A673 (cell line): Measurements from ENCODE around the gene ACSL5. TPM values are rescaled to one million over a fixed set of nuclear protein-coding genes. Genes with fewer than 3 reads are reported as not detected.

ENCODE experiments used
- BruUV-seq: library from RNA; stranded (reverse); fragments of 400-500 nt; replicated peaks from 2 replicates; lab custom pipeline; 2021; lab: Mats Ljungman, UMichigan
- CTCF ChIA-PET: fragments of 300-600 bp; sonication (Branson Sonifier 250); formaldehyde crosslinking; loops from one replicate; lab custom pipeline; 2022; ENCODE audit warnings: antibody characterized with exemption; lab: Charles Lee
- POLR2A ChIA-PET: fragments of 300-600 bp; sonication (Branson Sonifier 250); formaldehyde crosslinking; loops from one replicate; lab custom pipeline; 2022; ENCODE audit warnings: antibody characterized with exemption; ENCODE audit not compliant: low non-redundant PET; lab: Charles Lee
- DNase-seq: peaks from one replicate; pipeline ENCODE4 v3.0.0-alpha.2; 2015; ENCODE audit warnings: low spot score
- H3K27ac ChIP-seq: fragments of 200-600 bp; sonication (generic); 2 replicates; pipeline ENCODE4 v1.5.1; 2016; ENCODE audit warnings: mixed run types, low read depth, mild to moderate bottlenecking, mixed read lengths, antibody characterized with exemption, low read length; ENCODE audit not compliant: poor library complexity, severe bottlenecking
- H3K27me3 ChIP-seq: fragments of 200-600 bp; sonication (generic); replicated peaks from 2 replicates; pipeline ENCODE4 v1.6.1; 2017; ENCODE audit warnings: mixed run types, low read depth, mild to moderate bottlenecking, mixed read lengths, antibody characterized with exemption, low read length; ENCODE audit not compliant: insufficient read depth, poor library complexity
- H3K36me3 ChIP-seq: fragments of 200-600 bp; sonication (generic); 2 replicates; pipeline ENCODE4 v1.6.1; 2016; ENCODE audit warnings: mixed run types, mild to moderate bottlenecking, mixed read lengths, antibody characterized with exemption, low read length; ENCODE audit not compliant: insufficient read depth, poor library complexity, severe bottlenecking
- H3K4me1 ChIP-seq: fragments of 200-600 bp; sonication (generic); 2 replicates; pipeline ENCODE4 v1.6.1; 2017; ENCODE audit warnings: mixed run types, mild to moderate bottlenecking, mixed read lengths, antibody characterized with exemption, low read length; ENCODE audit not compliant: insufficient read depth, poor library complexity, severe bottlenecking
- H3K4me3 ChIP-seq: fragments of 200-600 bp; sonication (generic); 2 replicates; pipeline ENCODE4 v1.5.1; 2016; ENCODE audit warnings: low read depth, mixed run types, mild to moderate bottlenecking, mixed read lengths, low read length; ENCODE audit not compliant: poor library complexity, severe bottlenecking
- H3K9me3 ChIP-seq: fragments of 200-600 bp; sonication (generic); 2 replicates; pipeline ENCODE4 v1.6.1; 2016; ENCODE audit warnings: mixed run types, low read depth, mild to moderate bottlenecking, mixed read lengths, antibody characterized with exemption, low read length; ENCODE audit not compliant: poor library complexity, severe bottlenecking
- EZH2 ChIP-seq: fragments of 200-600 bp; sonication (generic); IDR thresholded peaks from 2 replicates; pipeline ENCODE4 v1.6.1; 2017; ENCODE audit warnings: borderline replicate concordance, low read depth, mild to moderate bottlenecking, mixed read lengths, antibody characterized with exemption, low read length; ENCODE audit not compliant: poor library complexity, severe bottlenecking
- intact Hi-C: fragments of 100-400 bp; cut with micrococcal nuclease; formaldehyde crosslinking; loops from one replicate; pipeline ENCODE4 v1.10.0; 2022; ENCODE audit not compliant: unreplicated experiment
- total RNA-seq: library from RNA; stranded (reverse); gene quantifications from 2 replicates; pipeline ENCODE4 v1.2.3, GENCODE V29; 2021
- TF ChIP-seq, protein P1 (sequence below): fragments of 300-800, 200-600 bp; sonication (generic); conservative IDR thresholded peaks from 2 replicates; pipeline ENCODE4 v1.5.1; 2017; ENCODE audit warnings: low read depth, mild to moderate bottlenecking, antibody characterized with exemption, low read length, moderate library complexity, mixed read lengths

ACSL5 gene
- total RNA-seq, 1 experiment from 2014 or later: 1.0 TPM

DNA sequence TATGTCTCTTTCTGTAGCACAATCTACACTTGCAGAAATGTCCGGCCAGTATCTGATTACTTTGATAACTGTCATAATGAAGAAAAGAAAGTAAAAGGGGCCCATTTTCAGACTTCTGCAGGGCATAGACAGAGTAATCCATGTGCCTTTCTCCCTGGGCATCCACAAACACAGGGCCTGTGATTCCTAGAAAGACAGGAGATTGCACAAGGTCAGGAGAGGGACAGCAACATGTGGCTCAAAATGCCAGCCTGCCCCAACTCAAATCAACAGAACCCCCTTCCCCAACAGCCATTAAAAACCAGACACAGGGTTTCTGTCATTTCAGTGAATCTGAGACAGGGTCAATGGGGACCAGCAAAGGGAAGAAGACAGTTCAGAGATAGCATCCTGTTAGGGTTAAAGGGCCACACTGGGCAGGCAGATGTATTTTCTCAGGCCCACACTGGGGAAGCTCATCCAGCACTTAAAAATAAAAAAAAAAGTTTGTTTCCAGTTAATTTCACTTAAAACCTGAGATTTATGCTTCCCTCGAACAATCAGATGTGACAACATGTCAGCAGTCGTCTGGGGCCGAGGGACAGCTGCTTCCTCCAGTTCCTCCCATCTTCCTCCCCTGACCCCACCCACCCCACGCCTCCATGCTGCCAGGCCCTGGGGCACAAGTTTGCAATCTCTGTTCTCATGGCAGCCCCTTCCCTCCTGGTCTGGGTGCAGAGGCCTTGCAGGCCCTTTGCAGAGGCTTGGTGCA is 30.7 kb upstream of the ACSL5 start:
- Histone ChIP-seq H3K36me3 (no peaks in the 10 kb centered on the region), H3K27me3 (no peaks in the 10 kb centered on the region), H3K4me3 (no peak overlapping the region), H3K9me3 (no peaks in the 10 kb centered on the region), H3K4me1 (no peaks in the 10 kb centered on the region), H3K27ac (no peak overlapping the region)
- POLR2A ChIA-PET: no interaction called here
- intact Hi-C loops: no loop called here
- no TSS peak for BruUV-seq
- CTCF ChIA-PET: no interaction called here
- no peak for DNase-seq
- TF ChIP-seq, protein P1, sequence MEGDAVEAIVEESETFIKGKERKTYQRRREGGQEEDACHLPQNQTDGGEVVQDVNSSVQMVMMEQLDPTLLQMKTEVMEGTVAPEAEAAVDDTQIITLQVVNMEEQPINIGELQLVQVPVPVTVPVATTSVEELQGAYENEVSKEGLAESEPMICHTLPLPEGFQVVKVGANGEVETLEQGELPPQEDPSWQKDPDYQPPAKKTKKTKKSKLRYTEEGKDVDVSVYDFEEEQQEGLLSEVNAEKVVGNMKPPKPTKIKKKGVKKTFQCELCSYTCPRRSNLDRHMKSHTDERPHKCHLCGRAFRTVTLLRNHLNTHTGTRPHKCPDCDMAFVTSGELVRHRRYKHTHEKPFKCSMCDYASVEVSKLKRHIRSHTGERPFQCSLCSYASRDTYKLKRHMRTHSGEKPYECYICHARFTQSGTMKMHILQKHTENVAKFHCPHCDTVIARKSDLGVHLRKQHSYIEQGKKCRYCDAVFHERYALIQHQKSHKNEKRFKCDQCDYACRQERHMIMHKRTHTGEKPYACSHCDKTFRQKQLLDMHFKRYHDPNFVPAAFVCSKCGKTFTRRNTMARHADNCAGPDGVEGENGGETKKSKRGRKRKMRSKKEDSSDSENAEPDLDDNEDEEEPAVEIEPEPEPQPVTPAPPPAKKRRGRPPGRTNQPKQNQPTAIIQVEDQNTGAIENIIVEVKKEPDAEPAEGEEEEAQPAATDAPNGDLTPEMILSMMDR: no peak
- no peak for TF ChIP-seq EZH2

DNA sequence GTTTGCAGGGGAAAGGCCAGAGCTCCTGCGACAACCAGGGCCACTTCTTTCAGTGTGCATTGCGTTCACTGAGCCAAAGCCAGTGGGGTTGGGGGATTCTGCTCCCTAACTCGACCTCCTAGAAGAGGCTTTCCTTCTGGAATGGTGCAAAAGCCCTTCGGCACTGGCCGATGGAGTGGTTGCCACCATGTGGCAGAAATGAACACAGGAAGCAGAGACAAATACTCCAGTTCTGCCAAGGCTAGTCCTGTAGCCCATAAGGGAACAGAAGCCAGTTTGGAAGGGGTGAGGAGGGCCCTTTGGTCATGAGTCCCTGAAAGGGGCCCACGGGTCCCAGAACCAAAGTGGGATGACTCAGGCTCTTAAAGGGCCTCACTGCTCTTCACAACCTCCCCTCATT is 29.7 kb upstream of the ACSL5 start:
- Histone ChIP-seq H3K27me3 (no peaks in the 10 kb centered on the region), H3K9me3 (no peaks in the 10 kb centered on the region), H3K4me3 (no peak overlapping the region), H3K36me3 (no peaks in the 10 kb centered on the region), H3K27ac (no peak overlapping the region), H3K4me1 (no peaks in the 10 kb centered on the region)
- ChIA-PET CTCF (no interaction called here), POLR2A (no interaction called here)
- no peak for DNase-seq
- TF ChIP-seq EZH2: no peak
- TF ChIP-seq, protein P1: no peak
- intact Hi-C loops: no loop called here
- no TSS peak for BruUV-seq

DNA sequence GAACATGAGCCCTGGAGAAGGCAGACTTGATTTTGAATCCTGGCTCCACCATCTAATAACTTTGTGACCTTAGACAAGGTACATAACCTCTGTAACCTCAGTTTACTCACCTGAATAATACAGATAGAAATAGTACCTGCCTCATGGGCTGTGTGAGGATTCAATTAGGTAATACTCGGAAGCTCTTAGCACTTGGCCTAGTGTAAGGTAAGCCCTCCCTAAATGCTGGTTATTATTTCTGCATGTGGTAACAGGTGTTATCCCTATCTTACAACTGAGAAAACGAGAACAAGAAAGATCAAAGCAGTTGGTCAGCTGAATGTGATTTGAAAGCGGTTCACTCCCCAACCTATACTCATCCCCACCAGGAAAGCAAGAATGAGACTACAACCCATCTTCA is 28.7 kb upstream of the ACSL5 start:
- POLR2A ChIA-PET: no interaction called here
- no peaks in the 10 kb centered on the region for H3K4me1 ChIP-seq
- TF ChIP-seq, protein P1: no peak
- H3K36me3 ChIP-seq: no peaks in the 10 kb centered on the region
- H3K9me3 ChIP-seq: no peaks in the 10 kb centered on the region
- no peak overlapping the region for H3K4me3 ChIP-seq
- H3K27ac ChIP-seq: no peak overlapping the region
- BruUV-seq: no TSS peak
- intact Hi-C loops: no loop called here
- CTCF ChIA-PET: no interaction called here
- DNase-seq: no peak
- no peaks in the 10 kb centered on the region for H3K27me3 ChIP-seq
